CD4-positive, alpha-beta T cell treated with Interleukin-15 for 1 hour (primary cell): ENCODE measurements around the gene CHST8.

ENCODE experiments used
- DNase-seq: peaks from one replicate; pipeline ENCODE4 v3.0.0-alpha.2; 2020

The CHST8 gene

DNA sequence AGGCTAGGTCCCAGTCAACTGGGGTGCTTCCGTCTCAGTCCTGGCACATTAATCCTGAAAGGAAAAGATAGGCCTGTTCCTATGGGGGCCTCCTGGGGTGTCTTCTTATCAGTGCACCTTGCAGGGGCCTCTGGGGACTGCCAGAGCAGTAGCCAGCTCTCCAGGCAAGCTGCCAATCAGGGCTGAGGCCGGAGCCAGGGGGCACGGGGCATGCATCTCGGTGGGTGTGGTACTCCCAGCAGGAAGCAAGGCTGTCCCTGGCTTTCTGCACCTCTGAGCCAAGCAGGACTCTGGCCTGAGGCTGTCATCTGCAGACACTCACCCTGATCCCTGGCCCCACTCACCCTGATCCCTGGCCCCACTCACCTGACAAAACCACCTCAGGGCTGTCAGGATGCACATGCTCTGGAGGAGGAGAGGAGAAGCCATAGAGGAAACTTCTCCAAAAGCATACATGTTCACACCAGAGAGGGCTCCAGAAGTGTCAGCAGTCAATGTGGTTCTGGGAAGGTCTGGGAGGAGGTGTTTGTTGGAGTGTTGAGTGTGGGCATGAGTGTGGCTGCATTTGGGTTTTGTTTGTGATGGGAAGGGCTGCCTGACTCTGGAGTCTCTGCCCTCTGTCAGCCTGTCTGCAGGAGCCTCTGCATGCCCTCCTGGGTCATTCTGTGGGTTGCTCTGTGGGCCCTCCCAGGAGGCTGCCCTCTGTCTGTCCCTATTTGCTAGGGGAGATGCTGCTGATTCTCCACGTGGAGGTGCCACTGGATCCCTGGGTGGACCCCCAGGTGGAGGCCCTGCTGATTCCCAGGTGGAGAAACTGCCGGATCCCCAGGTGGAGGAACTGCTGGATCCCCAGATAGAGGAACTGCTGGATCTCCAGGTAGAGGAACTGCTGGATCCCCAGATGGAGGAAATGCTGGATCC lies 152.2 kb downstream of the CHST8 start:
- no peak for DNase-seq

DNA sequence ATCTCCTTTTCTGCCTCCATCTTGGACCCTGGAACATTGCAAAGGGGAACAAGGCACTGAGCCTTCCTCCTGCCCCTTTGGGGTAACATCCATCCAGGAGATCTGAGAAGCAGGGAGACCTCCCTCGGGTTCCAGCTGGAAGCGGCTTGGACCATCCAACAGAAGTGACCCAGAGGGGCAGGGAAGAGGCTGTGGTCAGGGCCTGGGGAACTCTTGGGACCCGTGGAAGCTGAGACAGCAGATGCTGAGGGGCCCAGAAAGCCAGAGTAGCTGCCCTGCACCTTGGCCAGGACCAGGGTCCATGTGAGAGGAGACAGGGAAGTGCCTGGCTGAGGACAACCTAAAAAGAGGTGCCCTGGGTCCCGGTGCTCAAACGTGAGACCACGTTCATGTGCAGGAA lies 153.0 kb downstream of the CHST8 start:
- DNase-seq: no peak

DNA sequence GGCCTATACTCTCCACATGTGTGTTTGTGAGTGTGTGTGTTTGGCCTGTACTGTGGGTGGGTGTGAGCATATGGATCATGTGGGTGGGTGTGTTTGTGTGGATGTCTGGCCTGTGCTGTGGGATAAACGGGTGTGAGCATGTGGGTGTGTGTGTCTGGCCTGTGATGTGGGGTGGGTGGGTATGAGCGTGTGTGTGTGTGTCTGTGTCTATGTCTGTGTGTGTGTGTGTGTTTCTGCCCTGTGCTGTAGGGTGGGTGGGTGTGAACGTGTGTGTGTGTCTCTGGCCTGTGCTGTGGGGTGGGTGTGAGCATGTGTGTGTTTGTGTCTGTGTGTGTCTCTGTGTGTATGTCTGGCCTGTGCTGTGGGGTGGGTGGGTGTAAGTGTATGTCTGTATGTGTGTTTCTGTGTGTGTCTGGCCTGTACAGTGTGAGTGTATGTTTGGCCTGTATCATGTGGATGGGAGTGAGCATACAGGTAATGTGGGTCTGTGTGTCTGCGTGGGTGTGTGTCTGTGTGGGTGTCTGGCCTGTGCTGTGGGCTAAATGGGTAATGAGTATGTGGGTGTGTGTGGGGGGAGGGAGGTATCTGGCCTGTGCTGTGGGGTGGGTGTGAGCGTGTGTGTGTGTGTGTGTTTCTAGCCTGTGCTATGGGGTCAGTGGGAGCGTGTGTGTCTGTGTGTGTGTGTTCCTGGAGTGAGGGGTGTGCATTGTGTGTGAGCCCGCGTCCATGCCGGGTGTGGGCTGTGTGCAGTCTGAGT lies 154.2 kb downstream of the CHST8 start:
- no peak for DNase-seq

DNA sequence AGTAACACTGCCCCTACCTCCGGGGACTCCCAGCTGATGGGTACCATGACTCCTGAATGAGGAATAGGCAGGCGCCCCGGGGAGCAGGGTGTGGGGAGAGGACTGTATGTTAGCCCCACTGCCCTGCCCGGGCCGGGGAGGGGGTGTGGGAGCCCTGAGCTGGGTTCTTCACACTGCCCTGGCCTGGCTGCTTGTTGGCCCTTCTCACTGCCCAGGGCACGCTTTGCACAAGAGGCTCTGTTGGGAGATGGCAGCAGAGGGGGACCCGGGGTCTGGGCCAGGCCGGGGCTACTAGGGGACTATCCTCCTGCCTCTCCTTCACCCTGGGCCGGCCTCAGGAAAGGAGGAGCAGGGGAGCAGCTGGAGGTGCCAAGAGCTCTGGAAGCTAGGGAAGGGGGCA lies 155.6 kb downstream of the CHST8 start:
- DNase-seq: no peak

DNA sequence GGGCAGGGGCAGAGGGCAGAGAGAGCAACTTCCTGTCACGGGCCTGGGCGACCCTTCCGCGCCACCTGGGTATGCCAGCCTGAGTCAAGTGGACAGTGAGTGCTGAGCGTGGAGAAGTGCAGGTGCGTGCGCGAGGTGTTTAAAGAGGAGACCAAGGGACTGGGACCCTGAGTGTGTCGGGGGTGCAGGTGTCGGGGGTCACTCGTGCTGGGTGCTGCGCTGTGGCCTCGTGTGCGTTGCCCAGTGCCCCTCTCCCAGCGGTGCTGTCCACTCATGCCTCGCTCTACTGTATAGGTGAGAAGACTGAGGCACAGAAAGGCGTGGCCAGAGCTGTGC lies 156.0 kb downstream of the CHST8 start:
- no peak for DNase-seq

DNA sequence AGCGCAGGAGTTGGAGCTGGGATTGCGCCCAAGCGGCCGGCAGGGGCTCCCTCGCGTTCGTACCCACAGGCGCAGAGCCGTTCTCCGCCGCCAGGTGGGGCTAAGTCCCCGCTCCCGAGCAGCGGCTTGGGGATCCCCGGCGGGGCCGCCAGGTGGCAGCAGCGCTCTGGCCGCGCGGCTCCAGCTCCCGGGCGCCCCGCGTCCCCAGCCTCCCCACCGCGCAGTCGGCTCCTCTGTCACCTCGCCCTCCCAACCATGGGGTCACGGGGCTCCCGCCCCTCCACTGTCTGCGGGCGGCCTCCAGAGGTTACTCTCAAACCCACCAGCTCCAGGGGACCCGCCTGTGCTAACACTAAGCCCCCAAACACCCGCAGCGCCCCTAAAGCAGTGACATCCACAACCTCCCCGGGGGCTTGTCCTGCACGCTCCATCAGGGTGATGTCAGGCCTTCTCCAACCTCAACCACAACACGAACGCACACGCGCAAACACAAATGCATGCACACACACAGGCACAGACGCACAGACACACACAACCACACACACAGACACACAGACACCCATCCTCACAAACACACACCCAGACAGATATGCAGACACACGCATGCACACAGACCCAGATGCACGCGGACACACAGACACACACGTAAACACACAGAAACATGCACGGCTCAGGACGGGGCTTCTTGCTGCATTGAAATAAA lies 156.5 kb downstream of the CHST8 start:
- peak; percentile 81 for DNase-seq

DNA sequence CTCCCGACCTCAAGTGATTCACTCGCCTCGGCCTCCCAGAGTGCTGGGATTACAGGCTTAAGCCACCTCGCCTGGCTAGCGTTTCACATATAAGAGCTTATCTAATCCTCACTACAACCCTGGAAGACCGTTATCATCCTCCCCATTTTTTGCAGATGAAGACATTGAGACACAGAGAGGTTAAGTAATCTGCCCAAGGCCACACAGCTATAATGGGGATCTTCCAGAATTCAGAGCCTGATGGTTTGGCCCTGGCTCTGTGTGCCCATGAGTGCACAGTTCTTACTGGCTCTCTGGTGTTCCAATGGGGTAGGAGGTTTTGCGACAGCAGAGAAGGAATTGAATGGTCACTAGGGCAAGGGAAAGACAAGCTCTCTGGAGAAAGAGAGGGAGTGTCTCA lies 158.1 kb downstream of the CHST8 start:
- no peak for DNase-seq

DNA sequence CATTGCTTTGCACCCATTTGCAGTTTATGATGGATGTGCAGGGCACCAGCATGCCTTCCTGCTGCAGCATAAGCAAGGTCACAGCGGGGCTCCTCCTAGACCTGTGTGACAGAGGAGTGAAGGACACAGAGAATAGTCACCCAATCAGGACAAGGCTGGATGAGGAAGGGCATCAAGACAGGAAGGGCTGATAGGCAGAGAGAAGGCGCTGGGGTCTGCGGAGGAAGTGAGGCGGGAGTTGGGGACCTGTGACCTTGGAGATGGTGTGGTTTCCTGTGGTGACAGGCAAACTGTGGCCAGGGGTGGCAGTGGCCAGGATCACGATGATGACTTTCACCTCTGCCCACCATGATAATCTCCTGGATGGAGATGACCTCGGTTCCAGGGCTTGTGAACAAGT lies 158.5 kb downstream of the CHST8 start:
- DNase-seq: no peak

DNA sequence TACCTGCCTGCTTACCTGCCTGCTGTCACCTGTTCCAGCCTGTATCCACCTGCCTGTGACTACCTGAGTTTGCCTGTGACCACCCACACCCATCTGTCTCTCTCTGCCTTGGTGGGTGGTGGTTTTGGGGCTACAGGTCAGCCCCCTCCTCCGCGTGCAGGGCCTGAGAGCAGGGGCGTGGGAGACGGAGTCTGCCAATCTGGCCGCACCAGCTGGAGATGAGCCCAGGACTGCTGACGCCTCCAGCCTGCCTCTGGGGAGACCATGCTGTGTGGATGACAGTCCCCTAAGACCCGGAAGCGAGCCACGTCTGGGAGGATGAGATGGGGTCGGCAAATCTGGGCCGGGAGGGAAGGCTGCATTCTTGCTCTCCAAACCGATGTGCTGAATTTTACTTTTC lies 159.0 kb downstream of the CHST8 start:
- DNase-seq: no peak

DNA sequence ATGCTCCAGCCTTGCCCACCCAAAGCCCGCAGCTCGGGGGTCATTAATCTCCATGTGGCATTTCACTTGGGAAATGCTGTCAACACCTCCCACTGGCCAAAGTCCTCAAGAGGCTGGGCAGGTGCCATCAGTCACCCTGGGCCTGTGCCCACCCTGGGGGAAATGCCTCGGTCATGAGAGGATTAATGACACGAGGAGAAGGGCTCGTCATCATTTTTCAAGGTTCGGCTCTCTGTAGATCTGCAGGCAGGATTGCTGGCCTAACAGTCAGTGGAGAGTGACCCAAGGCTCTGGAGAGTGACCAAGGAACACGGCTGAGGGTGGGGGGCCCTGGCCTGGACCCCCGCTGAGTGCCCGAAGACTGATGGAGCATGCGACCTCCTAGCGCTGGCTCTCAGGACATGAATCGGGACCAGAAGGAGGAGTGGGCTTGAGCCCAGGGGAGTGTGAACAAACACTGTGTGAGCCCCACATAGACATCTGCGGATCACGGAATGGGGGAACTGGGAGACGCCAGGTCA lies 159.7 kb downstream of the CHST8 start:
- DNase-seq: no peak

DNA sequence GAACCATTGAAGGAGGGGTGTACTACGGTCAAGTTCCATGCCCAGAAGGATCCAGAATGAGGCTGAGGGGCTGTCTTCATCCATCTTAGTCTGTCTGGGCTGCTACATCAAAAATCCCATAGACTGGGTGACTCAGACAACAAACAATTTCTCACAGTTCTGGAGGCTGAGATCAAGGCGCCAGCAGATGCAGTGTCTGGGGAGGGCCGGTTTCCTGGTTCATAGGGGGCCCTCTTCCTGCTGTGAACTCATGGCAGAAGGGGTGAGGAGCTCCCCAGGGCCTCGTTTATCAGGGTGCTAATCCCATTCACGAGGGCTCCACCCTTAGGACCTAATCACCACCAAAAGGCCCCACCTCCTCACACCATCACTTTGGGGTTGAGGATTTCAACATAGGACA lies 160.2 kb downstream of the CHST8 start:
- DNase-seq: no peak

DNA sequence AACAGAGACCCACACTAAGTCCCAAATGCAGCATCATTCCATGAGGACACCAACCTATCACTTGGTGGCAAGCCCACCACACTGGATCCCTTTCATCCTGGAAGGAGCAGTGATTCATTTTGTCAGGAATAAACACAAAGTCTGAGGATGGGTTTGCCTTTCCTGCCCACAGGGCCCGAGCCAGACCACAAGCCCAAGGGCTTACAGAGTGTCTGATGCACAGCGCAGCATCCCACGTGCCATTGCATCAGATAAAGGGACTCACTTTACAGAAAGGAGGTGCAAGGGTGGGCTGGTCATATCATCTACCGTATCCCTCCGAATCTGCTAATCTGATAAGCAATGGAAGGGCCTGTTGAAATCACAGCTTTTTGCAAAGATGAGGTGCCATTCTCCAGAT lies 162.7 kb downstream of the CHST8 start:
- DNase-seq: no peak

DNA sequence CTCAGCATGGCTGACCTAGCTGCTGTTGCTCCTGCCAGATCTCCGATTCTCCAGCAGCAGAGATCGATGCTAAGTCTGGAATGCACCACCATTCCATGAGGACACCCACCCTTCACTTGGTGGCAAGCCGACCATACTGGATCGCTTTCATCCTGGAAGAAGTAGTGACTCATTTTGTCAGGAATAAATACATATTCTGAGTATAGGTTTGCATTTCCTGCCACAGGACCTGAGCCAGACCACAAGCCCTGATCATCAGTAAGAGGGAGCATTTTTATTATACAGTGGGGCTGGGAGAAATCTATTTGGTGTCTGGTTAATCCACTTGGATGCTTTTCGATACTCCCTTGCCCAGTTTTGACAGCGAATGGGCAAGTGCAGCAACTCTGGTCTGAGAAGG lies 164.0 kb downstream of the CHST8 start:
- DNase-seq: no peak

DNA sequence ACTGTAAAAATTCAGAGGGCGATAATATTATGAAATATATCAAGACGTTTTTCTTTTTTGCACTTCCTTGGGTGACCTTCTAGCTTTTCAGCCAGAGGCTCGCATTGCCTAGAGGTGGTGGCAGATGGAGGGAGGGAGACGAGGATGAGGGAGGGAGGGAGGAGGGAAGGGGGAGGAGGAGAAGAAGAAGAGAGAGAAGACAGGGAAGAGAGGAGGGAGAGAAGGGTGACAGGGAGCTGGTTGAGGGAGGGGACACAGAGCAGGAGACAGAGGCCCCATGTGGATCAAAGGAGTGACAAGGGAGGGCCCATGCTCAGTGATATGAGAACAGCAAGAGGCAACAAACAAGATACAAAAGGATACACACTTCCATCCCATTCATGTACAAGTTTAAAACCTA lies 166.9 kb downstream of the CHST8 start:
- no peak for DNase-seq

DNA sequence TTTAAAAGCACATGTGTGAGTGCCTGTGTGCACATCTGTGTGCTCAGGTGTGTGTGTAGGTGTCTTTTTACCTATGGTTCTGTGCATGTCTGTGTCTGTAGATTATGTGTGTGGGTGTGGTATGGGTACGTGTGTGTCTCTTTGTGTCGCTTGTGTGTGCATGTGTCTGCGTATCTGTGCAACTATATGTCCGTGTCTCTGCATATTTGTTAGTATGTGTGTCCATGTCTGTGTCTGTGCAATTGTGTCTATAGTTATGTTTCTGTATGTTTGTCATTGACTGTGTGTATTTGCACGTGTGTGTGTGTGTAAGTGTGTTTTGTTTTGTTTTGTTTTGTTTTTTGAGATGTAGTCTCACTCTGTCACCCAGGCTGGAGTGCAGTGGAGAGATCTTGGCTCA lies 167.6 kb downstream of the CHST8 start:
- DNase-seq: no peak

DNA sequence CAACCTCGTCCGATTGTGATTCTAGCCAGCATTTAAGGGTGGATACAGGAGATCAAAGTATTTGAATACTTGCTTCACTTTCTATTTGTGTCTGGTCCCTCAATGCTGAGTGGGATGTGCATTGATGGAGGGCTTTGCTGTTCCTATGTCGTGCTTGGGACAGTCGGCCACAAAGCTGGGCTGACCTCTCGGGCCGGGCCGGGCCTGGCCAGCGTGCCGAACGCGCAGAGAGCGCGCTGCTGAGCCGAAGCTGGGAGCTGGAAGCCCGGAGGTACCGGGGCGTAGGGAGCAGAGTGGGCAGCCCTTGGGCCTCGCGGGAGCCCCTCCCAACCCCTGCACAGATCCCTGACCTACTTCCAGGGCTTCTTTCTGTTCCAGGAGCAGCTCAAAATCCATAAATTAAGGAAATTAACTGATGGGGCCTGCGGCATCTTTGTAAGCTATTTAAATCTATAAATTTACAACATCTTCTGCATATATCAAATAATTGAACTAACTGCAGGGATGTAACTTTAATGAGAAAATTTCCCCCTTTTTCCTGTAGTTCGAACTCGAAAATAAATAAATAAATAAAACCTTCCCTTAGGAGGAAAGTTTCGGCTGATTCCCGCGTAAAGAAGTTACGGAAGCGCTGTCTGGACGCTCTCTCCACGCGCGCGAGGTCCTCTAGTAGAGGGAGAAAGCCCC lies 173.1 kb downstream of the CHST8 start:
- no peak for DNase-seq

DNA sequence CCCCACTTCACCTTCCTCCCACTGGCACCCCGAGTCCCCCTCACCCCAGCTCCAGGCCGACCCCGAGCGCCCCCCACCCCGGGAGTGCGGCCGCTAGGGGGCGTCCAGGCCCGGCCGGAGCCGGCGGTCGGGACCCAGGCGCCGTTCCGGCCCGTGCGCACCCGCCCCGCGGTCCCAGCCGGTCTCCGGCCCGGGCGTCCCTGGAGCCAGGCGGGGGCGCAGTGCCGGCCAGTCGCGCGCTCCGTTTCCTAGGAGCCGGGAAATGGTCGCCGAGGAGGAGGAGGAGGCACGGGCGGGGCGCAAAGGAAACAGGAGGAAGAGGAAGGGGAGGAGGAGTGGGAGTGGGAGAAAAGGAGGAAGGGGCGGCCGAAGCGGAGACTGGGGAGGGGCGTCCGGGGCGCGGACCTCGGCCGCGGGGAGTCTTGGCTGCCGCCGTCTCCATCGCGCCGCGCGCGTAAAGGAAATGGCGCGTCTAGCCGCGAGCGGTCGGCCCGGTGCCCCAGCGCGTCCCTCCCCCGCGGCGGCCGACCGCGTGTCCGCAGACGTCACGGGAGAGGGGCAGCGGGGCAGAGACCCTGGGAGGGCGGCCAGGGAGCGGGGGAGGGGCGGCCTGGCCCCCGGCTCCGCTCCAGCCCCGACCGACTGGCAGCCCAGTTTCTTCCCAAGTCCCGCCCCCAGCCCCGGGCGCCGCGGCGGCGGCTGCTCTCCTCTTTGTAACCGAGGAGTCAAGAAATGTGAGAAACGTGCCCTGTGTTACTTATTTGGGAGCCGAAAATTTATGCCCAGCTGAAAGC lies 173.8 kb downstream of the CHST8 start:
- peak; percentile 48 for DNase-seq

DNA sequence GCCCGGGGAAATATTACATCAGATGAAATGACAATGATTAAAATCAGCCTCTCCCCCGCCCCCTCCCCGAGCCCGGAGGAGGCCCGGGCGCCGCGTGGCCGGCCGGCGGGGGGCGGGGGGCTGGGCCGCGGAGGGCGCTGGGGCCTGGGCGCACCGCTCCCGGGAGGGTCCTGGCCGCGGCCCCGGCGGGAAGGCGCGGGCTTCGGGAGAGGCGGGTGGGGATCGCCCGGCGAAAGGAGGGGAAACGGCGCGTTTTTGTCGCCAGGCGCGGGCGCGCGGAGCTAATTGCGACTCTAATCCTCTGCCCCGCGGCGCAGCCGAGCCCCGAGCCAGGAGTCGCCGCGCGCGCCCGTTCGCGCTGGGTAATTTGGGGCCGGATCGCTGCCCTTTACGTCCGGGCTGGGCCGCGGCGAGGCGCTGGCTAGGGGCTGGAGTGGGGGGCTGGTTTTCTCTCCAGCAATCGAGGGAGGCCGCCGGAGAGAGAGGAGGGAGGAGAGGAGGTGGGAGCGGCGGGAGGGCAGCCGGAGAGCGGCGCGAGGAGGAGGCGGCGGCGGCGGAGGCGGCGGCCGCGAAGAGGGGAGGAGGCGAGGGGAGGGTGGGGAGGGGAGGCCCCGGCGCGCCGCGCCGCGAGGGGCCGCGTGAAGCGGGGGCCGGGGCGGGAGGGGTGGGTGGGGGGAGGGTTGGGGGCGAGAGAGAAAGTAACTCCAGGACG lies 174.6 kb downstream of the CHST8 start, which contains the start of gene KCTD15:
KCTD15 (plus strand) TSS at position 707 of the 712 bp plus-strand sequence. CDS start 3,585 bp downstream, outside the sequence.
- no peak for DNase-seq

DNA sequence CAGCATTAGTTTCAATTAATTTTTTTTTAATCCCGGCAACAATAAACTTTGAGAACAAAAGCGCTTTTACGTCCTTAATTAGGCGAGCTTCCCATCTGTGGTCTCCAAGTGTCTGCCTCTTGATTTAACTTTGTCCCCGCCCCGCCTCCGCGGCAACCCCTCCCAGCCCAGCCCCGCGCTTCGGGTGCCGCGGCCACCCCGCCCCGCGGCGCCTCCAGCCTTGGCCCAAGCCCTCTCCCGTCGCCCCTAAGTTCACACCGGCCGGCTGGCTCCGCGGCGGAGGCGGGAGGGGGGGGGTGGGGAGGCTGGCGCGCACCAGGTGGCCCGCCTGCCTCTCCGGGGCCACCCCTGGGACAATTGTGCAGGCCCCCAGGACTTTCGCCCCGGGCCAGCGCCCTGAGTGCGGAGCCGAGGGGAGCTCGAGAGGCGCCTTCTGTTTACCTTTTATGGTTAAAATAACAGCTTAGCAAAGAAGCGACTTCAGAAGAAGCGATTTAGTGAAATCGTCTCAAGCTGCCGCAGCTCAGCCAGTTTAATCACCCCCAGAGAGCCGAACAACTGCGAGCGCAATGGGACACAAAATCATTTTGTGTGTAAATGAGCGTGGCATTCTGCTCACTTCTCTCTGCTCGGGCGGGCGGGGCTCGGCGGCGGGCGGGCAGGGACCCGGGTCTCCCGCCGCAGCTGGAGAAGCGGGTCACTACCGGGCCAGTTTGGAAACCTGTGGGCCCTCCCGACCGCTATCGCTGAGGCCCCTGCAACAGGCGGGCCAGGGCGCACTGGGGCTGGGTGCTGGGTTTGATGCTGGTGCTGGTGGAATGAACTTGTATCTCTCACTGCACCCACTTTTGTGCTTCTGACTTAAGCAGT lies 176.3 kb downstream of the CHST8 start:
- DNase-seq: no peak

DNA sequence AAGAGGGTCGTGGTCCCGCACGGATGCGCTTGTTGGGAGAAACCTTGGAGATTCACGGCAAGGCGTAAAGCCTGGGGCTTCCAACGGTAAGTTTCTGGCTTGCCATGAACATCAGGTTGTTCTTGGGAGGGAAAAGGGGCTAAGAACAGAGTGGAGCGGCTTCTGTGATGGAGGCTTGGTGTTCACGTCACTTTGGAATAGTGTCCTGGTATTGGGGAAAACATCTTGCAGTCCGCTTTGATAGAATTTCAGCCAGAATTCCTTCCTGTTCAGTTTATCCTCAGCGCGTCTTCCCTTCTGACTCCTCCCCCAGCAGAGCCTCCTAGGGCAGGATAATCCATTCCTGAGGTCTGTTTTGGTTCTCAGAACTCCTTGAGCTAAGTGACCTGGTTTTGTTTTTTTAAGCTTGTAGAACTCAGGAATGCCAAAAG lies 176.9 kb downstream of the CHST8 start:
- no peak for DNase-seq
